CD4-positive, alpha-beta T cell treated with Interleukin-4 for 4 hours (primary cell): ENCODE measurements around the gene ZDHHC11.
"Not testable (repeated sequence)": the region's sequence is repeated elsewhere in the genome, so short reads cannot be mapped to it uniquely, and the experiment has no call there.

Experiments
- DNase-seq: peaks from one replicate; pipeline ENCODE4 v3.0.0-alpha.2; 2020

ZDHHC11 gene

GRCh38 chr5:878677-879076 lies 27.9 kb upstream of the ZDHHC11 start:
- DNase-seq: not testable (repeated sequence)

DNA sequence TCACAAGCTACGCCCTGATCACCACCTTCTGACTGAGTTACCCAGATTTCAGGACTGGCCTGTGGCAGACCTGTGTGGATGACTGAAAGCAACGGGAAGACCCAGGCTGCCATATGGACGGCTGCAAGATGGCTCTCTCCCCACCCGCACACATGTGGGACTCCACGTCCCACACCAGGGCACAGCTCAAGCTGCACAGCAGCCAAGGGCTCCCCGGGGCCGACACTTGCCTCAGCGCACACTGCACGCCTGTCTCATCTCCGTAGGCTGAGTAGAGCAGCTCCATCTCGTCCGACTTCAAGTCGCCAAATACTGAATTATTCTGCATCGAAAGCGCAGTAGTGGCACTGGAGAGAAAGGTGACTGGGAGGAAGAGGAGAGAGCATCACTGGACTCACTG lies 27.3 kb upstream of the ZDHHC11 start:
- DNase-seq: no peak

GRCh38 chr5:876398-877365 lies 25.9 kb upstream of the ZDHHC11 start:
- DNase-seq: no peak

GRCh38 chr5:875931-876330 lies 25.1 kb upstream of the ZDHHC11 start:
- DNase-seq: no peak

DNA sequence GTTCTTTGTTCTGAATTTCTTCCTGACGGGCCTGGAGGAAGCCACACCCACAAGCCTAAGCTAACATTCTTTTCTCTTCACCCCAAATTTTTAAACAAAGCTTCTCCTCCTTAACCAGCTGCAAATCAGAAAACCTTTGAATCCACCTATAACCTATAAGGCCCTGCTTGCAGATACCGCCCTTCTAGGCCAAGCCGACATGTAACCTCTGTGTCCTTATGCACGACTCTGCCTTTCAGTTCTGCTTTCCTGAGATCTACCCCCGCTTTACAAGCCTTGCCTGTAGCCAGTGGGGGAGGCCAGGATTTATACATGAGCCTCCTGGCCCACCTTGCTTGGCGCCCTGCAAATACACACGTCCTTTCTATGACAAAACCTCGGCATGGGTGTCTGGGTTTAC lies 22.5 kb upstream of the ZDHHC11 start:
- DNase-seq: no peak

DNA sequence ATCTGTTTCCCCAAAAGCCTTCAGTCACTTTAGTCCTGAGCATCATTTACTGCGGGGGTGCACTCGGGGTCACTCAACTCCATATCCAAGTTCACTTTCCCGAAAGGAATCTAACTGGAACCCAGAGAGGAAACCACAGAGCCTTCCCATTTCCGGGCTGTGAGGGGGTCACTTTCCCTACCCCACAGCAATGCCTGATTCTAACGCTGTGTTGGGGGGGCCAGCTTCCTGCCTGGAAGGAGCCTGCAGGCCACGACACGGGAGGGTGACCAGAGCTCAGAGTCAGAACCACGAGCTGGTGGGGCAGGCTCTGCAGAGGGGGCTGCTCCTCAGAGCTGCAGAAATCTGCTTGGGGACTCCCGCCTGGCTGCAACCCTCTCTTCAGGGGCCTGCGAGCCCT lies 21.5 kb upstream of the ZDHHC11 start:
- DNase-seq: no peak

- no peak for DNase-seq
These were observed 21.0 kb upstream of the ZDHHC11 start for GRCh38 chr5:871596-872298.

DNA sequence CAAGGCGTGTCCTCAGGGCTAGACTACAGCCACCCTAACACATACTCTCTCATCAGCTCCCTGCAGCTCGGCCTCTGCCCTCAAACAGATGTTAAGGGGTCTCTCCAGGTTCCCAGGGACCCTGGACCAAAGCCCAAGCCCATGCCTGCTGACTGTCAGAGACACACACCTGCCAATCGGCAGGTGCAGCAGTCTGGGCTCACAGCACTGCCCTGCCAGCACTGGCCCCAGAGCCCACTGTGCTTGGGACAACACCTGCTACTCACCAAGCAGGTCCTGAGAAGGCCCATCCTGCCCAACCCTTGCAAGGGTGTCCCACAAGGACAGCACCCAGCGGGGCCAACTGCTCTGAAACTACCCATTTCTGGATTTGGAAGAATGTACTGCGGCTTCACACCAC lies 20.2 kb upstream of the ZDHHC11 start:
- DNase-seq: no peak

GRCh38 chr5:868428-869135 lies 17.8 kb upstream of the ZDHHC11 start:
- no peak for DNase-seq

GRCh38 chr5:867300-867870 lies 16.6 kb upstream of the ZDHHC11 start:
- no peak for DNase-seq

DNA sequence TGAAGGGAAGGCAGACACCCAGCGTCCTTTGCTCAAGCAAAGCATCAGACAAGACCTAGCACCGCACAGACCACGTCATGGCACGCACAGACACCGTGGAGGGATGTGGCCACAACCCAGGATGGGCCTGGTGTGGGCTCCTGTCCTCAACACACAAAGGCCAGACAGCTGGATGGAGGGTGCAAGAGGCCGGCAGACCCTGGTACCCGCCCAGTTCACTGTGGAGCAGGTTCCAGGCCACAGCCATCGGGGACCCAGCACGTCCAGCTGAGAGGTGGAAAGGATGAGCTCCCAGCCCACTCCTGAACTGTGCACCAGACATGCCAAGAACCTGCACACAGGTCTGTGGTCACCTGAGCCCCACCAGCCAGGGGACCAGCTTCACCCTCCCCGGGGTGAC lies 15.0 kb upstream of the ZDHHC11 start:
- DNase-seq: no peak

GRCh38 chr5:865168-865521 lies 14.4 kb upstream of the ZDHHC11 start:
- no peak for DNase-seq

GRCh38 chr5:864492-865167 lies 13.8 kb upstream of the ZDHHC11 start:
- no peak for DNase-seq

GRCh38 chr5:863244-863805 lies 12.5 kb upstream of the ZDHHC11 start:
- no peak for DNase-seq

GRCh38 chr5:862367-863243 lies 11.8 kb upstream of the ZDHHC11 start:
- DNase-seq: no peak

- DNase-seq: no peak
These were observed 10.9 kb upstream of the ZDHHC11 start for GRCh38 chr5:861442-862366.

DNA sequence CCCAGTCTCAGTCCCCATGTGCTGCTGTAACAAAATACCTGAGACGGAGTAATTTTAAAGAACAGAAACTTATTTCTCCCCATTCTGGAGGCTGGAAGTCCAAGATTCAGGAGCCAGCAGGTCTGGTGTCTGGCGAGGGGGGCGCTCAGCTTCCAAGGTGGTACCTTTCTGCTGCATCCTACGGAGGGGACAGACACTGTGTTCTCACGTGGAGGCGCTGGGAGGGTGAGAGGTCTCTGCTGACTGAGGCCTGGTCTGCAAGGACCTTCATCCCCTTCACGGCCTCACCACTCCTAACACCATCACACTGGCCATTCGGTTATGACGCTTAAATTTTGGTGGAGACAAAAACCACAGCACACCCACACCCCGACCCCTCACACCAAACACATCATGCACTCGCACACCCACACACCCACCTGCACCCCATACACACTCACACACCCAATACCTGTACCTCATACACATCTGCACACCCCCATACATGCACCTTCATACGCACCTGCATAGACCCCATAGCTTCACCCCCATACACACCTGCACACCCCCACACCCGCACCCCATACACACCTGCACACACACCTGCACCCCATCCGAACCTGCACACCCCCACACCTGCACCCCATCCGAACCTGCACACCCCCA lies 9.8 kb upstream of the ZDHHC11 start:
- no peak for DNase-seq

- no peak for DNase-seq
These were observed 9.1 kb upstream of the ZDHHC11 start for GRCh38 chr5:859798-860296.

DNA sequence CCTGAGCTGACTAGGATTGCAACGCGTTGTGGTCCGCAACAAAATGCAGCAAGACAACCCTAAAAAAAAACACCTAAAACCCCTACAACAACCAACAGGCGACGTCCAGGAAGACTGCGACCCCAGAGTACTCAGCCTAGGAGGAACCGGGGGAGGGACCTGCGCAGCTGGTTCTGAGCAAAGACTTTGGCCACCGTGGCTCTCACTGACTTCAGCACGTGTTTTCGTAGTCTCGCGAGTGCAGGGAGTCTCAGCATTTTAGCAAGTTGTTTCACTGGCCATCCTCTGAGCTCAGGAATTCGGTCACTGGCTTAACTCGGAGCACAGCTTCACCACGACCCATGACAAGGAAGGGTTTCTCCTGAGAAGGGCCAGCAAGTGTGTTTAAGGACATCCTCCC lies 8.6 kb upstream of the ZDHHC11 start:
- no peak for DNase-seq
